HG02610 (cell line): ENCODE results near the gene UNKL.

ENCODE experiments used
- ATAC-seq: cut with Tn5 transposase; IDR thresholded peaks from one replicate; pipeline ENCODE4 v1.9.1; 2021; ENCODE audit warnings: mild to moderate bottlenecking, moderate library complexity; ENCODE audit not compliant: unreplicated experiment

UNKL gene

DNA sequence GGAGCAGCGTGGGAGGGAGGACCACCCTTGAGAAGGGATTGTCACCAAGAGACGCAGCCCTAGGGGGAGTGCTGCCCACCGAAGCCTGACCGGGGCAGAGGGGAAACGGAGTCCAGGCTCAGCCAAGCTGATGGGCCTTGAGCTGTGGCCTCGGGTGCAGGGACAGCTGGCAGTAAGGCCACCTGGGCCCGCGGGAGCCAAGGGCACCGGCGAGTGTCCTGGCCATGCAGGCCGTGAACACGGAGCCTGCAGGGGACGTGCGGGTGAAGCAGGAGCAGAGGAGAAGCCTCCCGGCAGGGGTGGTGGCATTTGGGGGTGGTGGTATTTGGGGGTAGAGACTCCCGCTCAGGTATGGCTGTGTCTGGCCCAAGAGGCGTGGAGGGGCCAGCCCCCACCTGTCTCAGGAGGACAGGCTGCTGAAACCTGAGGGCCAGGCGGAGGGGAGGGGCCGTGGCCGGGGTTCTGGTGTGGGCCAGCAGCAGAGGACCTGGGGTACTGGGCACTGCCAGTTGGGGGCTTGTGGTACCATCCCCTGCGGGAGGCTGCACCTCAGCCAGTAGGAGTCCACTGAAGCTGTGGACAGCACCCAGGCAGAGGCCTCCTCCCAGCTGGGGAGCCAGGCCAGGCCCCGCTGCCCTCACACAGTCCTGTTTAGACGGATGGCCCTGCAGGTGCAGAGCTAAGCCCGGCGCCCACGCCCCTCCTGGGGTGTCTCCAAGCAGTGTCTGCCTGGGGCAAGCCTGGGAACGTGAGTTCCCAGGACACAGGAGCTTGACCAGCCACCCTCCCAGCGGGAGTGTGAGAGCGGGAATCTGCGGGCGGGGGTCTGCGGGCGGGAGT lies 58.2 kb downstream of the UNKL start:
- no peak for ATAC-seq

GRCh38 chr16:1355591-1355990 lies 58.9 kb downstream of the UNKL start:
- ATAC-seq: no peak

GRCh38 chr16:1354815-1355540 lies 59.5 kb downstream of the UNKL start:
- ATAC-seq: no peak

- ATAC-seq: peak; percentile 62
Measured at GRCh38 chr16:1351582-1352362, 62.7 kb downstream of the UNKL start, which contains the start of the genes GNPTG and TSR3. Gene GNPTG (plus strand): TSS chr16:1351931. CDS start chr16:1351966, 35 bp downstream. Gene TSR3 (minus strand): TSS chr16:1351878. CDS start chr16:1351804, 74 bp downstream.

DNA sequence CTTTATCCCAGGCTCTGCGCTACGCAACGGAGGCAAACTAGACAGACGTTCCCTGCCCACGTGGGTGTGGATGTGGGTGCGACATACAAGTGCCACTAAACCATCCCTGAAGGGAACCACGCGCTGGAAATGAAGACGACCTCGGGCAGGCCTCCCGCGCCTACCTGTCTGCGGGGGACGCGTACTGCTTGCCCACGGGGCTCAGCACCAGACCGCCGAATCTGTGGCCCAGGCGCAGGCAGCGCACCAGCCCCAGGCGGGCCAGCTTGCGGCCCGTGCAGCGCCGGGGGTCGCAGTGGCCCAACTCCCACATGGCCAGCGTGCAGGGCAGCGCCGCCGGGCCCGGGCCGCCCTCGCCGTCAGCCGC lies 63.3 kb downstream of the UNKL start:
- no peak for ATAC-seq

DNA sequence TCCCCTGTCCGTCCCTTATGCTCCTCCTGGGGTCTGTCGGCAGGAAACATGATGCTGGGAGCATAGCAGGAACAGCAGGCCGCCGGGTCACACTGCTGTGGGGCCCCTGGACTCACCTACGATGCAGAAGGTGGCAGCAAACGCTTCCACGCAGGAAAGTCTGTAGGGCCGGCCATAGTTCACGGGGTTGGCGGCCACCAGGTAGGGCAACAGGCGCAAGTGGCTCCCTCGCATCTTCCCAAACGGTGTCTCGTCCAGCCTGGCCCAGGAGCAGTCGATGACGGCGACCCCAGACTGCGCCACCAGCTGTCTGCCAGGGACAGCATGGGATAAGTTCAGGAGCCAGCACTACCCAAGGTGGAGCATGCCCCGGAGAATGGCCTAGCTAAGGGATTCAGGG lies 63.8 kb downstream of the UNKL start:
- ATAC-seq: no peak

DNA sequence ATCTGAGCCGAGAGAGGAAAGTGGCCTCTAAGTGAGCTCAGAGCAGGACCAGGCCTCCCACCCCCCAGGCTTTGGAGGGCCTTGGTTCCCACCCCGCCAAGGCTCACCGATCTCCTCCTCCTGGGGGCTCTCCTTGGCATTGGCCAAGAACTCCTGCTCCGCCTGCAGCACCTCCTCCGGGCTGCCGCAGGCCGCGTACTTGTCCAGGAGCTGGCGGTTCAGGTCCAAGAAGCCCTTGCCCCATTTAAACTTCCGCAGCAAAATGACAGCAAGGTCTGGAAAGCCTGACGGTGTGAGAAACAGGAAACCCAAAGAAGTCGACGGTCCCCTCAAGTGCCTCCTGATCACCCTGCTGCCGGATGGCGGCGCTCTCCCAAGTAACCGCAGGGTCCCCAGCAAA lies 64.6 kb downstream of the UNKL start:
- ATAC-seq: no peak

GRCh38 chr16:1349351-1349750 lies 65.2 kb downstream of the UNKL start:
- no peak for ATAC-seq

DNA sequence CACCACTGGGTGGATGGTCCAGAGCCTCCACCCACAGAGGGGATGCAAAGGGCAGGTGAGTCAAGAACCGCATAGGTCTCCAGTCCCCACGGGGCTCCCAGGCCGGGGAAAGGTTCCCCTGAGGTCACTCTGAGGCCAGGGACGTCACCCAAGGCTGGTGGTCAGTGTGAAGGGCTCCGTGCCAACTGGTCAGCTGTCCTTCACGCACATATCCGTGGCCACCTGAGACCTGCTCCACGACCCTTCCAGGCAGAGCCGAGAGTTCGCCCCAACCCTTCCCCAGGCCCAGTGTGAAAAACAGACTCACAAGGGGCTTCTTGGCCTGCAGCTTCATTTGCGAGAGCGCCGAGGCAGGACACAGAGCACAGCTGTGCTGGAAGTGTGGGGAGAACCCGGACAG lies 65.6 kb downstream of the UNKL start:
- ATAC-seq: no peak

DNA sequence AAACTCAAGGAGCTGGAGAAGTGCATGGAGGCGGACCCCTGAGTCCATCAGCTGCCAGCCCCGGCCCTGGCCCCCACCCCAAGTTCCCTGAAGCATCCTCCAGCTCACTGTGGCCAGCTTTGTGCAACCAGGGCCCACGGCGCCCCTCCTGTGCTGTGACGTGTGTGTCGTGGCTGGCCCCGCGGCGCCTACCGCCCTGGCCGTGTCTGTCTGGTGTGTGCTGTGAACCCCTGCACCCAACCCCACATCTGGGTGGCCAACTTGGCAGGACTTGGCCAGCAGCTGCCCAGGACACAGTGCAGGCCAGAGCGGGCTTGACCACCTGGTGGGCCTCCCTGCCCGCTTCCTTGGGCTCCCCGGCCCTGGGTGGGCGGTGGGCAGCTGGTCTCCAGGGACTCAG lies 66.1 kb downstream of the UNKL start:
- ATAC-seq: no peak

- ATAC-seq: no peak
Measured at GRCh38 chr16:1347962-1348361, 66.5 kb downstream of the UNKL start.

DNA sequence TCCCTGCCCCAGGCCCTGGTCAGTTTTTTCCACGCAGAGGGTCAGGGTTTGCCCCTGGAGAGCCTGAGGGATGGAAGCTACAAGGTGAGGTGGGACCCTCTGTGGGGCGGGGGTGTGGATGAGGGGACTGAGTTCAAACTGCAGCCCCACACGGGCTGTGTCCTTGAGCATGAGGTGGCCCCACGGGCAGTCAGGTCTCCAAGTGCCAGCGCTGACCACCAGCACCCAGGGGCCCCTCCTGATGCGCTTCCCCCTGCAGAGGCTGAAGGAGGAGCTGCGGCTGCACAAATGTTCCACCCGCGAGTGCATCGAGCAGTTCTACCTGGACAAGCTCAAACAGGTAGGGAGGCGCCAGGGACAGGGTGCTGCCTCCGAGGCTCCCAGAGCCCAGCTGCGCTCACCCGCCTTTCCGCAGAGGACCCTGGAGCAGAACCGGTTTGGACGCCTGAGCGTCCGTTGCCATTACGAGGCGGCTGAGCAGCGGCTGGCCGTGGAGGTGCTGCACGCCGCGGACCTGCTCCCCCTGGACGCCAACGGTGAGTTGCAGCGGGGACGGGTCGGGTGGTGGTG lies 67.1 kb downstream of the UNKL start:
- no peak for ATAC-seq

- ATAC-seq: no peak
Measured at GRCh38 chr16:1346422-1347285, 67.8 kb downstream of the UNKL start.

DNA sequence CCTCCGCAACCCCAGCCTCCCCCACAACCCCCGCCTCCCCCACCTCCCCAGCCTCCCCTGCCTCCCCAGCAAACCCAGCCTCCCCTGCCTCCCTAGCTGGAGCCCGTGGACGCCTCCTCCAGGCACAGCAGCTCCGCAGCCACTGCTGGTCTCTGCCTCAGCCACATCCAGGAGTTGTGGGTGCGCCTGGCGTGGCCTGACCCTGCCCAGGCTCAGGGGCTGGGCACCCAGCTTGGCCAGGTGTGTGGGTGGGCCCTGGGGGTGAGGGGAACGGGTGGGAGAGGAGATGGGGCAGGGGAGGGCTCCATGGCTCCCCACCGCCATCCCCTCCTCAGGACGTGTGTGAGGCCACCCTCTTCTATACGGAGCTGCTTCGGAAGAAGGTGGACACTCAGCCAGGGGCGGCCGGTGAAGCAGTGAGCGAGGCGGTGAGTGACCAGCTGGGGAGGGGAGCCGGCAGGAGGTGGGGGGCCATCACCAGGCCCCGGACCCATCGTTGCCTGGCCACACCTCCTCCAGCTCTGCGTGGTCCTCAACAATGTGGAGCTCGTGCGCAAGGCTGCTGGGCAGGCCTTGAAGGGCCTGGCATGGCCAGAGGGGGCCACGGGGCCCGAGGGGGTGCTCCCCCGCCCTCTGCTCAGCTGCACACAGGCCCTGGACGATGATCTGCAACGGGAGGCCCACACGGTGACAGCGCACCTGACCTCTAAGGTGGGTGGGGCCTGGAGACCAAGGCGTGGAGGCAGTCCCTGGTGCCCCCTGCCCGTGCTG lies 68.7 kb downstream of the UNKL start:
- no peak for ATAC-seq

DNA sequence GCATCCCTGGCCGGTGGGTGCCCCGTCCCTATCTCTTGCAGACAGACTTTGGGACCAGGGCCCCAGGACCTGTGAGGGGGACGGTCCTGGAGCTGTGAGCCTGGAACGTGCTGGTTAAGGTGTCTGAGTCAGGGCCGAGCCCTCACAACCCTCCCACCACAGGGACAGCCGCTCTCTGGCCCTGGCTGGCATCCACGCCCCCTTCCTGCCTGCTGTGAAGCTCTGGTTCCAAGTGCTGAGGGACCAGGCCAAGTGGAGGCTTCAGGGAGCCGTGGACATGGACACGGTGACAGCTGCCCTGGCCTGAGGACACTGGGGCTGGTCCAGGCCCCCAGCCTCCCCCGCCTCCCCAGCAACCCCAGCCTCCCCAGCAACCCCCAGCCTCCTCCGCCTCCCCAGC lies 69.4 kb downstream of the UNKL start:
- ATAC-seq: no peak

DNA sequence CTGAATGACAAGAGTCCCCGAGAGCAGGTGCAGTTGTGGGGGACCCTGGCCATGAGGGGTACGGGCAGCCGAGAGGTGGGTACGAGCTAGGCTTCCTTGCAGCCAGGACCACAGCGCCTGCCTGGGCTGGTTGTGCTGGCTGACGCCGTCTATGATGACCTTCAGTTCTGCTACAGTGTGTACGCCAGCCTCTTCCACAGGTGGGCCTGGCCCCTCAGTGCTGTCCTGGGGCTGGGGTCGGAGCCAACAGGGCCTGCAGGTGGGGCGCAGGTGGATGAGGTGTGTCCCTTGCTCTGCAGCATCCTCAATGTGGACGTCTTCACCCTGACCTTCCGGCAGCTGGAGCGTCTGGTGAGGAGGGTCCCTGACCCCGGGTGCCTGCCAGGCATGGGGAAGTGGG lies 70.0 kb downstream of the UNKL start:
- ATAC-seq: no peak

- ATAC-seq: no peak
Measured at GRCh38 chr16:1343428-1344242, 70.9 kb downstream of the UNKL start.
